Activated T-cell treated with anti-CD3 and anti-CD28 coated beads for 4 hours (primary cell): ENCODE results near the gene PWWP2B.
"Not testable (repeated sequence)": the region's sequence is repeated elsewhere in the genome, so short reads cannot be mapped to it uniquely, and the experiment has no call there.

Experiments used
- DNase-seq: peaks from one replicate; pipeline ENCODE4 v3.0.0-alpha.2; 2020

Gene PWWP2B

GRCh38 chr10:132420981-132421846 lies 24.2 kb downstream of the PWWP2B start:
- DNase-seq = no peak

- DNase-seq = no peak
These were observed 25.1 kb downstream of the PWWP2B start for GRCh38 chr10:132421847-132422751.

GRCh38 chr10:132422903-132423825 lies 26.2 kb downstream of the PWWP2B start:
- no peak for DNase-seq

- no peak for DNase-seq
These were observed 27.2 kb downstream of the PWWP2B start for GRCh38 chr10:132423966-132424861.

- no peak for DNase-seq
These were observed 28.2 kb downstream of the PWWP2B start for GRCh38 chr10:132425029-132425756.

- DNase-seq = no peak
These were observed 28.8 kb downstream of the PWWP2B start for GRCh38 chr10:132425757-132426155.

GRCh38 chr10:132427006-132427771 lies 30.2 kb downstream of the PWWP2B start:
- no peak for DNase-seq

GRCh38 chr10:132427939-132428367 lies 31.0 kb downstream of the PWWP2B start:
- DNase-seq = no peak

GRCh38 chr10:132428486-132428995 lies 31.5 kb downstream of the PWWP2B start:
- DNase-seq = no peak

GRCh38 chr10:132429281-132430230 lies 32.6 kb downstream of the PWWP2B start:
- no peak for DNase-seq

- no peak for DNase-seq
These were observed 33.3 kb downstream of the PWWP2B start for GRCh38 chr10:132430231-132430743.

- no peak for DNase-seq
These were observed 33.9 kb downstream of the PWWP2B start for GRCh38 chr10:132430861-132431271.

GRCh38 chr10:132431537-132432175 lies 34.7 kb downstream of the PWWP2B start:
- DNase-seq = no peak

GRCh38 chr10:132432176-132432540 lies 35.2 kb downstream of the PWWP2B start:
- DNase-seq = no peak

GRCh38 chr10:132433671-132434340 lies 36.8 kb downstream of the PWWP2B start:
- DNase-seq = no peak

GRCh38 chr10:132434405-132435005 lies 37.5 kb downstream of the PWWP2B start:
- DNase-seq = peak; percentile 25

- DNase-seq = not testable (repeated sequence)
These were observed 38.3 kb downstream of the PWWP2B start for GRCh38 chr10:132435320-132435719.
